ENCODE results near the gene PKN1. TPM values are rescaled to one million over a fixed set of nuclear protein-coding genes. Genes with fewer than 3 reads are reported as not detected.
A peak's percentile ranks its signal among the peaks of the same experiment; 100 is the strongest.

The PKN1 gene
- total and polyA plus RNA-seq, 2 of the 4 experiments (the other 2 are of a cell fraction): 39.1 to 41.4 TPM

- Histone ChIP-seq H4K20me1 (ENCODE audit: insufficient read depth, low read length) (peaks cover 33% of the 10 kb centered on the region), H3K36me3 (ENCODE audit: control insufficient read depth, insufficient read depth, low read length) (peaks cover 27% of the 10 kb centered on the region), H2BK20ac (ENCODE audit: low read depth, low read length) (no peak overlapping the region), H3K4me3 (ENCODE audit: insufficient read depth, low read depth, low read length) (no peak overlapping the region), H4K8ac (ENCODE audit: low read depth in 2 of 2, low read length in 2 of 2) (no peak overlapping the region), H2AK5ac (ENCODE audit: low read depth, low read length) (no peak overlapping the region), H3K4ac (ENCODE audit: low read depth, low read length) (no peak overlapping the region), H4K91ac (ENCODE audit: insufficient read depth, low read depth, low read length) (no peak overlapping the region), H3K9ac (ENCODE audit: low read depth, low read length) (no peak overlapping the region), H3K27me3 (ENCODE audit: control insufficient read depth, insufficient read depth, low read length) (no peaks in the 10 kb centered on the region), H3K9me3 (ENCODE audit: control insufficient read depth, insufficient read depth, low read length) (no peaks in the 10 kb centered on the region), H3K23ac (ENCODE audit: low read depth, low read length) (no peak overlapping the region), H3K4me2 (ENCODE audit: low read depth, low read length) (no peak overlapping the region), H2AFZ (replicated peaks; ENCODE audit: low read length, poor library complexity) (peak overlapping the region; percentile 69), H2AK9ac (replicated peaks; ENCODE audit: low read depth, low read length, poor library complexity) (peak overlapping the region; percentile 57), H3K56ac (ENCODE audit: extremely low read depth, insufficient read depth, low read length) (no peak overlapping the region), H2BK5ac (ENCODE audit: low read depth, low read length, poor library complexity, severe bottlenecking) (no peak overlapping the region), H2BK120ac (ENCODE audit: low read depth, low read length) (no peak overlapping the region), H3K14ac (replicated peaks; ENCODE audit: low read depth, low read length) (no peak overlapping the region), H3K18ac (ENCODE audit: low read depth, low read length) (no peak overlapping the region), H2BK15ac (ENCODE audit: low read depth, low read length) (no peak overlapping the region), H3K27ac (ENCODE audit: insufficient read depth, low read length) (no peak overlapping the region), H4K5ac (ENCODE audit: low read depth, low read length) (no peak overlapping the region), H3K9me1 (ENCODE audit: insufficient read depth, low read length) (0 out of 2 replicates have a peak, but pooled peaks cover 9% of the 10 kb centered on the region), H3K79me1 (ENCODE audit: low read depth in 1 of 2, low read length in 2 of 2) (peaks cover 16 to 56% of the 10 kb centered on the region in 2 experiments), H3K4me1 (ENCODE audit: control insufficient read depth, insufficient read depth, low read length) (peaks cover 12% of the 10 kb centered on the region)
- ATAC-seq (ENCODE audit: low read depth) (no peak), DNase-seq (no peak)
- BruUV-seq (replicated peaks): no TSS peak
- in situ Hi-C loops (cut with MboI; ENCODE audit: low sequenced_read_pairs): no loop called here
- intact Hi-C loops (cut with micrococcal nuclease): loop anchor here (10.0 kb wide), 1 partner anchor 598 kb away; no protein-coding TSS in a partner anchor
- dilution Hi-C loops (cut with HindIII; ENCODE audit: low sequenced_read_pairs, unreplicated experiment): no loop called here
- POLR2A ChIA-PET (ENCODE audit: unreplicated experiment): no interaction called here
- CTCF ChIA-PET: interaction anchor here (0.6 kb wide), 1 partner anchor 65 kb away, joined by 3 read pairs; no protein-coding TSS in a partner anchor
- no CpG with 5 or more reads among the region's 18 CpGs for WGBS, 2 experiments (ENCODE audit: extremely low coverage in 2 of 2, insufficient read length in 1 of 2)
- TF ChIP-seq CEBPB (IDR thresholded peaks at IDR 0.05; ENCODE audit: low read depth, low read length) (peak; percentile 53), POLR2A (IDR thresholded peaks at IDR 0.05; ENCODE audit: low read depth, low read length) (no peak)
Observed at GRCh38 chr19:14482172-14482941, 49.3 kb downstream of the PKN1 start.

All from IMR-90 (cell line).